ENCODE results near the gene SHROOM2. TPM values are rescaled to one million over a fixed set of nuclear protein-coding genes. Genes with fewer than 3 reads are reported as not detected.

The SHROOM2 gene
- total RNA-seq, 1 experiment from 2014 or later = 13.9 TPM

GRCh38 chrX:9902656-9903055 lies 116.4 kb downstream of the SHROOM2 start:
- Histone ChIP-seq H3K4me1 (ENCODE audit: insufficient read depth, low read length) (peaks cover 6% of the 10 kb centered on the region; the same call in 1 of the 2 replicates), H2AFZ (ENCODE audit: low read length) (no peak overlapping the region), H3K27ac (ENCODE audit: insufficient read length, low read depth, low read length) (no peak overlapping the region), H3K56ac (ENCODE audit: insufficient read length, low read depth, low read length) (no peak overlapping the region), H3K27me3 (ENCODE audit: insufficient read depth, low read length) (no peaks in the 10 kb centered on the region), H4K20me1 (ENCODE audit: control insufficient read depth, insufficient read depth, insufficient read length) (no peaks in the 10 kb centered on the region), H3K79me2 (ENCODE audit: insufficient read depth, low read length) (no peaks in the 10 kb centered on the region), H4K91ac (ENCODE audit: insufficient read length, low read depth, low read length) (no peak overlapping the region), H3K9me3 (ENCODE audit: control insufficient read depth, low read depth, low read length) (no peaks in the 10 kb centered on the region), H3K4me2 (ENCODE audit: insufficient read depth, insufficient read length, low read length) (no peak overlapping the region), H3K23me2 (ENCODE audit: insufficient read length, low read depth, low read length, poor library complexity, severe bottlenecking) (no peaks in the 10 kb centered on the region), H3K14ac (ENCODE audit: insufficient read depth, low read length) (no peak overlapping the region), H4K5ac (ENCODE audit: insufficient read length, low read depth, low read length) (no peak overlapping the region), H2BK15ac (ENCODE audit: low read depth, low read length) (no peak overlapping the region), H2BK5ac (ENCODE audit: insufficient read length, low read length) (no peak overlapping the region), H3K4ac (ENCODE audit: low read depth, low read length) (no peak overlapping the region), H3K18ac (ENCODE audit: insufficient read length, low read depth, low read length) (no peak overlapping the region), H2BK12ac (ENCODE audit: insufficient read length, low read depth, low read length) (no peak overlapping the region), H2BK20ac (ENCODE audit: low read depth, low read length, poor library complexity, severe bottlenecking) (no peak overlapping the region), H3T11ph (ENCODE audit: low read length) (no peak overlapping the region), H2BK120ac (ENCODE audit: low read depth, low read length, poor library complexity, severe bottlenecking) (no peak overlapping the region), H3K79me1 (ENCODE audit: insufficient read depth, low read depth, low read length, poor library complexity, severe bottlenecking) (no peaks in the 10 kb centered on the region), H3K9ac (ENCODE audit: extremely low read depth, insufficient read length, low read length) (no peak overlapping the region), H4K8ac (replicated peaks; ENCODE audit: insufficient read length, low read depth, low read length) (no peak overlapping the region), H3K23ac (ENCODE audit: insufficient read length, low read depth, low read length) (no peak overlapping the region), H2AK5ac (ENCODE audit: insufficient read length, low read length) (no peak overlapping the region)
- peaks cover 0 to 8% of the 10 kb centered on the region in 2 experiments; a peak in 3 of 4 replicates for H3K4me1 Mint-ChIP-seq
- no peak for TF ChIP-seq CTCF (conservative IDR thresholded peaks at IDR 0.05)
- no peak overlapping the region for H3K27ac Mint-ChIP-seq
- H3K27me3 Mint-ChIP-seq (ENCODE audit: low read depth) = peaks cover 1% of the 10 kb centered on the region
- H3K4me3 Mint-ChIP-seq = no peak overlapping the region
- WGBS (ENCODE audit: extremely low coverage, insufficient read length, low lambda C conversion rate) = no CpG with 5 or more reads among the region's 6 CpGs
- peaks cover 12 to 31% (median 22%) of the 10 kb centered on the region in 3 experiments for H3K36me3 Mint-ChIP-seq (ENCODE audit: insufficient read depth in 1 of 3, low read depth in 3 of 3)
- H3K9me3 Mint-ChIP-seq = peaks cover 27 to 43% of the 10 kb centered on the region in 2 experiments
- DNase-seq = no peak
